CD4-positive, alpha-beta T cell (primary cell): ENCODE measurements around the gene PPAT. TPM values are rescaled to one million over a fixed set of nuclear protein-coding genes. Genes with fewer than 3 reads are reported as not detected.
"Not testable (repeated sequence)": the region's sequence is repeated elsewhere in the genome, so short reads cannot be mapped to it uniquely, and the experiment has no call there.

ENCODE experiments used
- ATAC-seq: fragments of 200-7000 bp; cut with Tn5 transposase; one replicate; pipeline ENCODE4 v1.10.0; 2022; ENCODE audit warnings: mild to moderate bottlenecking; ENCODE audit not compliant: poor library complexity
- CTCF ChIA-PET: fragments of 350-600 bp; sonication (Branson Sonifier 250); formaldehyde crosslinking; loops from one replicate; lab custom pipeline; 2021; ENCODE audit warnings: antibody characterized with exemption, inconsistent platforms; lab: Charles Lee
- POLR2A ChIA-PET: fragments of 350-600 bp; sonication (Branson Sonifier 250); formaldehyde crosslinking; loops from one replicate; lab custom pipeline; 2021; ENCODE audit warnings: antibody characterized with exemption, inconsistent platforms; lab: Charles Lee
- DNase-seq, 14 experiments: peaks; one replicate each; pipeline ENCODE4 v3.0.0-alpha.2; 2013 to 2020; ENCODE audit warnings: mixed read lengths in 2 of 14
- H3K27ac ChIP-seq, 2 donors: one replicate each; pipeline versions ENCODE4 v1.5.1 to v1.7.0; 2013; ENCODE audit warnings: low read length in 2 of 2, low read depth in 1 of 2, mild to moderate bottlenecking in 1 of 2
- H3K27me3 ChIP-seq, 2 experiments: 1 replicate in 1 of 2; 2 replicates in 1 of 2; pipeline versions ENCODE4 v1.6.1 to v1.7.0; 2013; ENCODE audit warnings: low read length in 2 of 2, control low read depth in 1 of 2, mild to moderate bottlenecking in 1 of 2, moderate library complexity in 1 of 2; ENCODE audit not compliant: insufficient read depth in 2 of 2, control insufficient read depth in 1 of 2
- H3K36me3 ChIP-seq: one replicate; pipeline ENCODE4 v1.6.1; 2013; ENCODE audit warnings: low read length, control low read depth; ENCODE audit not compliant: insufficient read depth
- H3K4me1 ChIP-seq: one replicate; pipeline ENCODE4 v1.6.1; 2013; ENCODE audit warnings: low read length, control low read depth; ENCODE audit not compliant: insufficient read depth
- H3K4me3 ChIP-seq: one replicate; pipeline ENCODE4 v1.5.1; 2013; ENCODE audit warnings: mild to moderate bottlenecking, low read length, moderate library complexity
- H3K9me3 ChIP-seq, 2 experiments: 1 replicate in 1 of 2; 2 replicates in 1 of 2; pipeline versions ENCODE4 v1.6.1 to v1.7.0; 2013; ENCODE audit warnings: low read length in 2 of 2, mild to moderate bottlenecking in 2 of 2, control low read depth in 1 of 2, moderate library complexity in 1 of 2; ENCODE audit not compliant: control insufficient read depth in 1 of 2, insufficient read depth in 1 of 2
- H3K27ac Mint-ChIP-seq: one replicate; pipeline ENCODE4 v1.8.0; 2020; ENCODE audit warnings: mixed read lengths
- H3K27me3 Mint-ChIP-seq: one replicate; pipeline ENCODE4 v1.8.0; 2021; ENCODE audit warnings: mixed read lengths
- H3K36me3 Mint-ChIP-seq: one replicate; pipeline ENCODE4 v1.8.0; 2021; ENCODE audit warnings: low read depth, mixed read lengths
- H3K4me1 Mint-ChIP-seq: one replicate; pipeline ENCODE4 v1.8.0; 2021; ENCODE audit warnings: low read depth, mixed read lengths
- H3K4me3 Mint-ChIP-seq: one replicate; pipeline ENCODE4 v1.8.0; 2020; ENCODE audit warnings: mild to moderate bottlenecking, mixed read lengths
- H3K9me3 Mint-ChIP-seq: one replicate; pipeline ENCODE4 v1.8.0; 2020; ENCODE audit warnings: mixed read lengths
- CTCF ChIP-seq: fragments of 200-600 bp; IDR thresholded peaks from one replicate; pipeline ENCODE4 v1.8.0; 2022; ENCODE audit warnings: antibody characterized with exemption, mild to moderate bottlenecking
- intact Hi-C, 2 experiments: fragments of 100-400 bp; cut with DNase I in 1 of 2; cut with micrococcal nuclease in 1 of 2; formaldehyde crosslinking; loops; one replicate each; pipeline versions ENCODE4 v1.15.1 to v1.9.0; 2023 to 2025; cut with DNase I, micrococcal nuclease
- total RNA-seq, 174 experiments: library from RNA in 2 of 174; stranded (reverse) in 2 of 174; gene quantifications; one replicate each; pipeline ENCODE4 v1.2.3 and lab custom pipeline; 2021 to 2026

Gene PPAT
- total RNA-seq, 2 experiments from 2014 or later, result 4.7 to 6.3 TPM

GRCh38 chr4:56467284-56468096 is 32.1 kb upstream of the PPAT start, which contains the start of gene SRP72:
TSS of gene SRP72 (plus strand) at chr4:56467617. CDS start at chr4:56467636, 19 bp downstream.
- Histone ChIP-seq H3K4me1 (peaks cover 26% of the 10 kb centered on the region), H3K27me3 (no peaks in the 10 kb centered on the region), H3K9me3 (no peaks in the 10 kb centered on the region), H3K4me3 (peak within 1 kb of the TSS; percentile 93), H3K27ac (peak within 1 kb of the TSS; percentile 84 to 94), H3K36me3 (peaks cover 22% of the 10 kb centered on the region)
- TF ChIP-seq CTCF, result no peak
- intact Hi-C loops, result loop anchor here (1.0 to 10.0 kb wide), 7 partner anchors 31 to 523 kb away; partner anchors contain the start of genes PAICS (in 2 of the 2), AASDH (in 1 of the 2) and CEP135 (in 1 of the 2)
- H3K27me3 Mint-ChIP-seq, result no peaks in the 10 kb centered on the region
- peak; percentile 82 to 96 (median 87) for DNase-seq
- CTCF ChIA-PET, result interaction anchor here (0.8 to 0.9 kb wide), 2 partner anchors 31 to 80 kb away, joined by 3 read pairs; partner anchors contain the start of genes AASDH and PAICS
- H3K9me3 Mint-ChIP-seq, result no peaks in the 10 kb centered on the region
- peak within 1 kb of the TSS; percentile 95 for H3K4me3 Mint-ChIP-seq
- POLR2A ChIA-PET, result interaction anchor here (0.6 to 2.9 kb wide), 13 partner anchors 8 to 510 kb away, joined by 3 to 65 read pairs (median 5); partner anchors contain the start of genes AASDH, ARL9, NOA1 and PAICS
- ATAC-seq, result peak; percentile 95
- peaks cover 66% of the 10 kb centered on the region for H3K4me1 Mint-ChIP-seq
- peak within 1 kb of the TSS; percentile 96 for H3K27ac Mint-ChIP-seq
- H3K36me3 Mint-ChIP-seq, result peaks cover 49% of the 10 kb centered on the region

GRCh38 chr4:56466910-56467283 is 31.5 kb upstream of the PPAT start:
- Histone ChIP-seq H3K27me3 (no peaks in the 10 kb centered on the region), H3K9me3 (no peaks in the 10 kb centered on the region), H3K36me3 (peaks cover 22% of the 10 kb centered on the region), H3K4me3 (peak overlapping the region; percentile 93), H3K27ac (peak overlapping the region; percentile 84 to 94), H3K4me1 (peaks cover 26% of the 10 kb centered on the region)
- POLR2A ChIA-PET, result interaction anchor here (0.6 to 2.8 kb wide), 8 partner anchors 14 to 443 kb away, joined by 3 to 47 read pairs (median 4); partner anchors contain the start of genes AASDH, PAICS and PPAT
- Mint-ChIP-seq H3K27me3 (no peaks in the 10 kb centered on the region), H3K4me1 (peaks cover 70% of the 10 kb centered on the region), H3K36me3 (peaks cover 51% of the 10 kb centered on the region), H3K4me3 (peak overlapping the region; percentile 95), H3K27ac (peak overlapping the region; percentile 96), H3K9me3 (no peaks in the 10 kb centered on the region)
- DNase-seq (peak in 1 of 14 experiments; percentile 12), ATAC-seq (no peak)
- TF ChIP-seq CTCF, result no peak
- intact Hi-C loops, result loop anchor here (1.0 to 10.0 kb wide), 7 partner anchors 31 to 522 kb away; partner anchors contain the start of genes PAICS (in 2 of the 2), AASDH (in 1 of the 2) and CEP135 (in 1 of the 2)
- CTCF ChIA-PET, result interaction anchor here (0.6 to 1.9 kb wide), 3 partner anchors 31 to 1038 kb away, joined by 3 to 8 read pairs (median 4); partner anchors contain the start of genes PAICS and PPAT

- H3K27ac Mint-ChIP-seq, result peak overlapping the region; percentile 96
- ChIA-PET POLR2A (interaction anchor here (0.7 to 2.8 kb wide), 7 partner anchors 14 to 443 kb away, joined by 3 to 47 read pairs (median 4); partner anchors contain the start of genes AASDH, PAICS and PPAT), CTCF (interaction anchor here (0.6 to 1.9 kb wide), 3 partner anchors 31 to 1038 kb away, joined by 3 to 8 read pairs (median 4); partner anchors contain the start of genes PAICS and PPAT)
- peaks cover 19% of the 10 kb centered on the region for H3K36me3 ChIP-seq
- not testable (repeated sequence) for H3K27me3 Mint-ChIP-seq, H3K9me3 ChIP-seq, H3K27me3 ChIP-seq, H3K9me3 Mint-ChIP-seq
- H3K36me3 Mint-ChIP-seq, result peaks cover 49% of the 10 kb centered on the region
- DNase-seq (peak in 3 of 14 experiments; percentile 9 to 47 (median 44)), ATAC-seq (peak; percentile 18)
- peaks cover 68% of the 10 kb centered on the region for H3K4me1 Mint-ChIP-seq
- H3K27ac ChIP-seq, result peak overlapping the region in 1 of 2 donors; percentile 94
- intact Hi-C loops, result loop anchor here (5.0 to 10.0 kb wide), 6 partner anchors 39 to 522 kb away; partner anchors contain the start of genes AASDH (in 1 of the 2) and CEP135 (in 1 of the 2)
- peaks cover 26% of the 10 kb centered on the region for H3K4me1 ChIP-seq
- peak overlapping the region; percentile 95 for H3K4me3 Mint-ChIP-seq
- H3K4me3 ChIP-seq, result peak overlapping the region; percentile 93
Observed at GRCh38 chr4:56466296-56466761, 30.9 kb upstream of the PPAT start.
